HEK293 (cell line): ENCODE results near the gene PDE3A.

Source experiments
- CTCF ChIA-PET: fragments of 350-600 bp; formaldehyde crosslinking; extraction: SDS; loops from one replicate; lab custom pipeline; 2021; ENCODE audit warnings: antibody characterized with exemption; lab: Yijun Ruan, JAX
- POLR2A ChIA-PET: fragments of 300-600 bp; formaldehyde crosslinking; extraction: SDS; loops from one replicate; lab custom pipeline; 2020; ENCODE audit warnings: antibody characterized with exemption, inconsistent platforms; lab: Yijun Ruan, JAX
- H3K27ac ChIP-seq: fragments of 200-500 bp; sonication (Bioruptor generic); 2 replicates; pipeline ENCODE4 v1.5.1; 2014; ENCODE audit warnings: low read depth, low read length, control low read depth, inconsistent platforms; ENCODE audit errors: extremely low read depth
- H3K36me3 ChIP-seq, 2 experiments: fragments of 200-500 bp in 1 of 2; sonication (Bioruptor generic) in 1 of 2; 1 replicate in 1 of 2; 2 replicates in 1 of 2; pipeline ENCODE4 v1.5.1; 2014 to 2017; ENCODE audit warnings: inconsistent platforms in 2 of 2, low read length in 2 of 2; ENCODE audit not compliant: control insufficient read depth in 2 of 2, insufficient read depth in 1 of 2
- H3K4me1 ChIP-seq: fragments of 200-500 bp; sonication (Bioruptor generic); 2 replicates; pipeline ENCODE4 v1.5.1; 2014; ENCODE audit warnings: mild to moderate bottlenecking, low read length, inconsistent platforms; ENCODE audit not compliant: control insufficient read depth, insufficient read depth
- H3K4me3 ChIP-seq: 2 replicates; pipeline ENCODE4 v1.5.1; 2011; ENCODE audit warnings: low read depth, mild to moderate bottlenecking, control low read depth, low read length, moderate library complexity
- H3K9me3 ChIP-seq: fragments of 200-500 bp; sonication (Bioruptor generic); 2 replicates; pipeline ENCODE4 v1.5.1; 2014; ENCODE audit warnings: low read depth, low read length, inconsistent platforms; ENCODE audit not compliant: control insufficient read depth, insufficient read depth
- HOXA7 ChIP-seq: sonication (generic); formaldehyde crosslinking; IDR thresholded peaks from 2 replicates; pipeline ENCODE4 v1.8.1; 2022; ENCODE audit warnings: missing genetic modification reagents, borderline replicate concordance
- KLF16 ChIP-seq: fragments of 450-650 bp; formaldehyde crosslinking; IDR thresholded peaks from 2 replicates; pipeline ENCODE4 v1.5.1; 2017; ENCODE audit warnings: missing biosample characterization, missing genetic modification characterization
- KLF7 ChIP-seq: fragments of 450-650 bp; formaldehyde crosslinking; IDR thresholded peaks from 2 replicates; pipeline ENCODE4 v1.5.1; 2016; ENCODE audit warnings: missing biosample characterization, missing genetic modification characterization, borderline replicate concordance
- SCRT2 ChIP-seq: fragments of 450-650 bp; formaldehyde crosslinking; IDR thresholded peaks from 2 replicates; pipeline ENCODE4 v1.5.1; 2016; ENCODE audit warnings: missing biosample characterization, missing genetic modification characterization
- SP7 ChIP-seq: fragments of 450-650 bp; formaldehyde crosslinking; IDR thresholded peaks from 2 replicates; pipeline ENCODE4 v1.5.1; 2016; ENCODE audit warnings: missing biosample characterization, missing genetic modification characterization
- TRIM28 ChIP-seq: IDR thresholded peaks from 2 replicates; pipeline ENCODE4 v1.6.1; 2011; ENCODE audit warnings: low read length, control low read depth, borderline replicate concordance
- ZBTB11 ChIP-seq: fragments of 450-650 bp; formaldehyde crosslinking; conservative IDR thresholded peaks from 2 replicates; pipeline ENCODE4 v1.5.1; 2016; ENCODE audit warnings: low read depth, missing biosample characterization, missing genetic modification characterization
- ZBTB44 ChIP-seq: fragments of 450-650 bp; IDR thresholded peaks from 2 replicates; pipeline ENCODE4 v1.5.1; 2018; ENCODE audit warnings: missing biosample characterization, mild to moderate bottlenecking, missing genetic modification characterization
- ZBTB6 ChIP-seq: fragments of 450-650 bp; formaldehyde crosslinking; IDR thresholded peaks from 2 replicates; pipeline ENCODE4 v1.5.1; 2017; ENCODE audit warnings: missing biosample characterization, missing genetic modification characterization
- ZBTB7A ChIP-seq: fragments of 450-650 bp; formaldehyde crosslinking; IDR thresholded peaks from 2 replicates; pipeline ENCODE4 v1.5.1; 2016; ENCODE audit warnings: low read depth, missing biosample characterization, missing genetic modification characterization
- ZIC2 ChIP-seq: fragments of 450-650 bp; formaldehyde crosslinking; IDR thresholded peaks from 2 replicates; pipeline ENCODE4 v1.5.1; 2016; ENCODE audit warnings: missing biosample characterization, missing genetic modification characterization
- ZNF114 ChIP-seq: fragments of 450-650 bp; formaldehyde crosslinking; IDR thresholded peaks from 2 replicates; pipeline ENCODE4 v1.5.0; 2017; ENCODE audit warnings: missing biosample characterization, missing genetic modification characterization
- ZNF174 ChIP-seq: fragments of 450-650 bp; formaldehyde crosslinking; IDR thresholded peaks from 2 replicates; pipeline ENCODE4 v1.5.0; 2017; ENCODE audit warnings: missing biosample characterization, mild to moderate bottlenecking, missing genetic modification characterization
- ZNF2 ChIP-seq: fragments of 450-650 bp; formaldehyde crosslinking; IDR thresholded peaks from 2 replicates; pipeline ENCODE4 v1.5.1; 2016; ENCODE audit warnings: missing biosample characterization, missing genetic modification characterization
- ZNF221 ChIP-seq: fragments of 450-650 bp; formaldehyde crosslinking; IDR thresholded peaks from 2 replicates; pipeline ENCODE4 v1.5.1; 2017; ENCODE audit warnings: missing biosample characterization, missing genetic modification characterization, borderline replicate concordance
- ZNF350 ChIP-seq: fragments of 450-650 bp; formaldehyde crosslinking; IDR thresholded peaks from 2 replicates; pipeline ENCODE4 v1.5.0; 2017; ENCODE audit warnings: missing biosample characterization, mild to moderate bottlenecking, missing genetic modification characterization
- ZNF354C ChIP-seq: fragments of 450-650 bp; formaldehyde crosslinking; IDR thresholded peaks from 2 replicates; pipeline ENCODE4 v1.5.1; 2016; ENCODE audit warnings: missing biosample characterization, missing genetic modification characterization, low read depth, borderline replicate concordance
- ZNF362 ChIP-seq: fragments of 450-650 bp; formaldehyde crosslinking; IDR thresholded peaks from 2 replicates; pipeline ENCODE4 v1.5.1; 2016; ENCODE audit warnings: missing biosample characterization, missing genetic modification characterization
- ZNF426 ChIP-seq: fragments of 450-650 bp; formaldehyde crosslinking; IDR thresholded peaks from 2 replicates; pipeline ENCODE4 v1.5.1; 2017; ENCODE audit warnings: missing biosample characterization, missing genetic modification characterization, mild to moderate bottlenecking, inconsistent platforms, moderate library complexity
- ZNF530 ChIP-seq: fragments of 450-650 bp; formaldehyde crosslinking; IDR thresholded peaks from 2 replicates; pipeline ENCODE4 v1.5.1; 2016; ENCODE audit warnings: low read depth, missing biosample characterization, missing genetic modification characterization
- ZNF623 ChIP-seq: fragments of 450-650 bp; formaldehyde crosslinking; IDR thresholded peaks from 2 replicates; pipeline ENCODE4 v1.5.1; 2016; ENCODE audit warnings: missing biosample characterization, missing genetic modification characterization
- ZNF639 ChIP-seq: fragments of 450-650 bp; formaldehyde crosslinking; IDR thresholded peaks from 2 replicates; pipeline ENCODE4 v1.5.1; 2016; ENCODE audit warnings: missing biosample characterization, missing genetic modification characterization
- ZNF747 ChIP-seq: fragments of 450-650 bp; formaldehyde crosslinking; IDR thresholded peaks from 2 replicates; pipeline ENCODE4 v1.5.1; 2016; ENCODE audit warnings: missing biosample characterization, missing genetic modification characterization
- ZNF777 ChIP-seq: fragments of 450-650 bp; formaldehyde crosslinking; IDR thresholded peaks from 2 replicates; pipeline ENCODE4 v1.5.1; 2017; ENCODE audit warnings: missing biosample characterization, missing genetic modification characterization, borderline replicate concordance
- ZNF785 ChIP-seq: fragments of 450-650 bp; formaldehyde crosslinking; IDR thresholded peaks from 2 replicates; pipeline ENCODE4 v1.5.1; 2016; ENCODE audit warnings: missing biosample characterization, missing genetic modification characterization
- ZSCAN18 ChIP-seq: fragments of 450-650 bp; formaldehyde crosslinking; IDR thresholded peaks from 2 replicates; pipeline ENCODE4 v1.5.1; 2016; ENCODE audit warnings: missing biosample characterization, missing genetic modification characterization

The PDE3A gene

GRCh38 chr12:20505056-20505455 is 136.7 kb downstream of the PDE3A start:
- Histone ChIP-seq H3K4me1 (no peaks in the 10 kb centered on the region), H3K4me3 (no peak overlapping the region), H3K9me3 (no peaks in the 10 kb centered on the region), H3K27ac (no peak overlapping the region), H3K36me3 (no peaks in the 10 kb centered on the region)
- POLR2A ChIA-PET, result no interaction called here
- TF ChIP-seq ZNF623 (tag by site-specific recombination), result no peak
- no peak for TF ChIP-seq TRIM28
- no peak for TF ChIP-seq ZSCAN18 (tag by site-specific recombination)
- no peak for TF ChIP-seq SCRT2 (tag by site-specific recombination)
- TF ChIP-seq ZNF174 (tag by site-specific recombination), result no peak
- TF ChIP-seq ZNF221 (tag by site-specific recombination), result no peak
- TF ChIP-seq HOXA7 (CRISPR knock-in tag), result no peak
- no peak for TF ChIP-seq ZNF785 (tag by site-specific recombination)
- no peak for TF ChIP-seq ZBTB44 (tag by site-specific recombination)
- no peak for TF ChIP-seq ZBTB7A
- no peak for TF ChIP-seq ZIC2 (tag by site-specific recombination)
- TF ChIP-seq ZNF114, result no peak
- TF ChIP-seq SP7 (tag by site-specific recombination), result no peak
- CTCF ChIA-PET, result no interaction called here

GRCh38 chr12:20507056-20507455 is 138.7 kb downstream of the PDE3A start:
- ChIA-PET POLR2A (no interaction called here), CTCF (no interaction called here)
- no peak overlapping the region for H3K27ac ChIP-seq
- no peaks in the 10 kb centered on the region for H3K36me3 ChIP-seq
- no peak overlapping the region for H3K4me3 ChIP-seq
- no peaks in the 10 kb centered on the region for H3K4me1 ChIP-seq
- H3K9me3 ChIP-seq, result no peaks in the 10 kb centered on the region
- TF ChIP-seq ZNF530, result no peak
- TF ChIP-seq ZNF639 (tag by site-specific recombination), result no peak
- no peak for TF ChIP-seq ZNF777 (tag by site-specific recombination)
- TF ChIP-seq KLF16 (tag by site-specific recombination), result no peak
- no peak for TF ChIP-seq ZNF354C (tag by site-specific recombination)
- no peak for TF ChIP-seq ZBTB11 (tag by site-specific recombination)
- TF ChIP-seq KLF7 (tag by site-specific recombination), result no peak
- no peak for TF ChIP-seq ZNF747
- TF ChIP-seq ZNF362 (tag by site-specific recombination), result no peak
- TF ChIP-seq ZNF426, result no peak
- TF ChIP-seq ZNF350, result no peak
- TF ChIP-seq ZBTB6, result no peak
- TF ChIP-seq ZNF2 (tag by site-specific recombination), result no peak
